Fibroblast of peridontal ligament (primary cell): ENCODE results near the gene KIAA1755.
A peak's percentile ranks its signal among the peaks of the same experiment; 100 is the strongest.

Source experiments
- DNase-seq: peaks from one replicate; pipeline ENCODE4 v3.0.0-alpha.2; 2010; ENCODE audit errors: extremely low read depth

KIAA1755 gene

GRCh38 chr20:38165089-38165965 is 95.2 kb downstream of the KIAA1755 start, which contains the start of gene TGM2:
TSS of gene TGM2 (minus strand) at chr20:38165270. CDS start at chr20:38165198, 72 bp downstream.
- DNase-seq = peak; percentile 39

- DNase-seq = no peak
These were observed 95.9 kb downstream of the KIAA1755 start for GRCh38 chr20:38164624-38165088.

GRCh38 chr20:38164069-38164468 is 96.5 kb downstream of the KIAA1755 start:
- no peak for DNase-seq

GRCh38 chr20:38162878-38163875 is 97.4 kb downstream of the KIAA1755 start:
- DNase-seq = no peak

- DNase-seq = no peak
These were observed 98.4 kb downstream of the KIAA1755 start for GRCh38 chr20:38162149-38162548.

- DNase-seq = no peak
These were observed 99.1 kb downstream of the KIAA1755 start for GRCh38 chr20:38161412-38161774.
